Measurements from ENCODE around the gene ZFYVE21. TPM values are rescaled to one million over a fixed set of nuclear protein-coding genes. Genes with fewer than 3 reads are reported as not detected.

The ZFYVE21 gene
- total RNA-seq, 2 experiments from 2014 or later = 18.0 to 22.5 TPM

- CTCF ChIA-PET (ENCODE audit: unreplicated experiment) = interaction anchor here (0.6 kb wide), 1 partner anchor 32 kb away, joined by 5 read pairs; no protein-coding TSS in a partner anchor
- POLR2A ChIA-PET = interaction anchor here (1.0 to 1.2 kb wide), 2 partner anchors 11 to 13 kb away, joined by 3 read pairs; no protein-coding TSS in a partner anchor
- DNase-seq (ENCODE audit: low spot score) = no peak
Measured at GRCh38 chr14:103763730-103764488, 48.3 kb downstream of the ZFYVE21 start.

DNA sequence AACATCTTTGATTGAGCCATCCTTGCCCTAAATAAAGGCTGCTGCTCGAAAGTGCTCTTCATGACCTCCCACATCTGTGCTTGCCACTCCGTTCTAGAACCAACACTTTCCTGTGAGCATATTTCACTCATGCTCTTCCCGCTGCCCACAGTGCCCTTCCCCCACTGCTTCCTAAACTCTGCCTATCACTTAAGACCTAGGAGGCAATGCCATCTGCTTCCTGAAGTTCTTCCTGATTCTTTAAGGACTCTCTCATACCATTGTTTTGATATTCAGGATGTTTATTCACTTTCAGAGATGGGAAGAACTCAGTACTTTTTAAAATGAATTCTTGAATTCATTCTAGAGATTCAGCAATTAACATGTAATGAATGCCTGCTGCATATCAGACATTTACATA lies 49.9 kb downstream of the ZFYVE21 start:
- H4K20me1 ChIP-seq (ENCODE audit: insufficient read depth, low read length) = no peaks in the 10 kb centered on the region
- H3K27ac ChIP-seq (ENCODE audit: low read depth, low read length, poor library complexity, severe bottlenecking) = no peak overlapping the region
- no peaks in the 10 kb centered on the region for H3K9me3 ChIP-seq (ENCODE audit: low read length)
- POLR2A ChIA-PET = no interaction called here
- DNase-seq (ENCODE audit: low spot score) = no peak
- no peak overlapping the region for H3K4me3 ChIP-seq (ENCODE audit: low read depth, low read length, poor library complexity, severe bottlenecking)
- TF ChIP-seq CTCF (conservative IDR thresholded peaks at IDR 0.05; ENCODE audit: low read length) (no peak), EZH2phosphoT487 (IDR thresholded peaks at IDR 0.05; ENCODE audit: borderline replicate concordance, low read depth, low read length) (no peak)
- CTCF ChIA-PET (ENCODE audit: unreplicated experiment) = no interaction called here
- no peak overlapping the region for H3K4me2 ChIP-seq (ENCODE audit: low read length)
- peaks cover 8% of the 10 kb centered on the region for H3K4me1 ChIP-seq (ENCODE audit: insufficient read depth, low read length, poor library complexity, severe bottlenecking)
- intact Hi-C loops (cut with micrococcal nuclease; ENCODE audit: unreplicated experiment) = no loop called here
- H3K9me2 ChIP-seq (ENCODE audit: insufficient read depth, low read length) = no peaks in the 10 kb centered on the region
- no peaks in the 10 kb centered on the region for H3K79me2 ChIP-seq (ENCODE audit: insufficient read depth, low read depth, low read length)
- BruUV-seq (replicated peaks) = no TSS peak
- H2AFZ ChIP-seq (ENCODE audit: low read length) = no peak overlapping the region
- H3K36me3 ChIP-seq (ENCODE audit: insufficient read depth, low read length) = no peaks in the 10 kb centered on the region

More at GRCh38 chr14:103763730-103764488, 48.3 kb downstream of the ZFYVE21 start:
- no peaks in the 10 kb centered on the region for H3K36me3 ChIP-seq (ENCODE audit: insufficient read depth, low read length)
- TF ChIP-seq EZH2phosphoT487 (IDR thresholded peaks at IDR 0.05; ENCODE audit: borderline replicate concordance, low read depth, low read length) = no peak
- TF ChIP-seq CTCF (conservative IDR thresholded peaks at IDR 0.05; ENCODE audit: low read length) = no peak
- intact Hi-C loops (cut with micrococcal nuclease; ENCODE audit: unreplicated experiment) = no loop called here
- BruUV-seq (replicated peaks) = no TSS peak
- H3K9me3 ChIP-seq (ENCODE audit: low read length) = no peaks in the 10 kb centered on the region
- H3K4me1 ChIP-seq (ENCODE audit: insufficient read depth, low read length, poor library complexity, severe bottlenecking) = peaks cover 8% of the 10 kb centered on the region
- H3K9me2 ChIP-seq (ENCODE audit: insufficient read depth, low read length) = no peaks in the 10 kb centered on the region
- H3K4me2 ChIP-seq (ENCODE audit: low read length) = peak overlapping the region; percentile 50; the same call in 1 of the 2 replicates
- no peaks in the 10 kb centered on the region for H4K20me1 ChIP-seq (ENCODE audit: insufficient read depth, low read length)
- H2AFZ ChIP-seq (ENCODE audit: low read length) = no peak overlapping the region
- H3K4me3 ChIP-seq (ENCODE audit: low read depth, low read length, poor library complexity, severe bottlenecking) = no peak overlapping the region
- no peak overlapping the region for H3K27ac ChIP-seq (ENCODE audit: low read depth, low read length, poor library complexity, severe bottlenecking)
- H3K79me2 ChIP-seq (ENCODE audit: insufficient read depth, low read depth, low read length) = no peaks in the 10 kb centered on the region

GRCh38 chr14:103767336-103767894 lies 51.8 kb downstream of the ZFYVE21 start:
- DNase-seq (ENCODE audit: low spot score) = no peak
- H3K27ac ChIP-seq (ENCODE audit: low read depth, low read length, poor library complexity, severe bottlenecking) = no peak overlapping the region
- CTCF ChIA-PET (ENCODE audit: unreplicated experiment) = no interaction called here
- no peaks in the 10 kb centered on the region for H3K9me2 ChIP-seq (ENCODE audit: insufficient read depth, low read length)
- peaks cover 6% of the 10 kb centered on the region for H3K9me3 ChIP-seq (ENCODE audit: low read length)
- no peak for TF ChIP-seq CTCF (conservative IDR thresholded peaks at IDR 0.05; ENCODE audit: low read length)
- TF ChIP-seq EZH2phosphoT487 (IDR thresholded peaks at IDR 0.05; ENCODE audit: borderline replicate concordance, low read depth, low read length) = no peak
- H3K79me2 ChIP-seq (ENCODE audit: insufficient read depth, low read depth, low read length) = no peaks in the 10 kb centered on the region
- H3K4me2 ChIP-seq (ENCODE audit: low read length) = no peak overlapping the region
- H3K4me3 ChIP-seq (ENCODE audit: low read depth, low read length, poor library complexity, severe bottlenecking) = no peak overlapping the region
- peaks cover 8% of the 10 kb centered on the region for H3K4me1 ChIP-seq (ENCODE audit: insufficient read depth, low read length, poor library complexity, severe bottlenecking)
- H2AFZ ChIP-seq (ENCODE audit: low read length) = no peak overlapping the region
- H3K36me3 ChIP-seq (ENCODE audit: insufficient read depth, low read length) = no peaks in the 10 kb centered on the region
- no TSS peak for BruUV-seq (replicated peaks)
- POLR2A ChIA-PET = interaction anchor here (0.8 kb wide), 1 partner anchor 15 kb away, joined by 3 read pairs; no protein-coding TSS in a partner anchor
- intact Hi-C loops (cut with micrococcal nuclease; ENCODE audit: unreplicated experiment) = no loop called here
- H4K20me1 ChIP-seq (ENCODE audit: insufficient read depth, low read length) = no peaks in the 10 kb centered on the region
